Lower lobe of right lung (tissue), 2 donors: ENCODE results near the gene MASP1. TPM values are rescaled to one million over a fixed set of nuclear protein-coding genes. Genes with fewer than 3 reads are reported as not detected.

Source experiments
- ATAC-seq, 2 donors: fragments of 200-7000 bp; cut with Tn5 transposase; one replicate each; pipeline ENCODE4 v1.9.1; 2020 to 2022; ENCODE audit warnings: mild to moderate bottlenecking in 2 of 2, moderate library complexity in 2 of 2
- DNase-seq: peaks from one replicate; pipeline ENCODE4 v3.0.0-alpha.2; 2020
- H3K27ac ChIP-seq: fragments of 200-600 bp; one replicate; pipeline ENCODE4 v1.8.0; 2022
- H3K27me3 ChIP-seq: fragments of 200-600 bp; one replicate; pipeline ENCODE4 v1.8.0; 2022; ENCODE audit warnings: low read depth
- H3K36me3 ChIP-seq: fragments of 200-600 bp; one replicate; pipeline ENCODE4 v1.8.0; 2022; ENCODE audit warnings: mild to moderate bottlenecking
- H3K4me1 ChIP-seq: fragments of 200-600 bp; one replicate; pipeline ENCODE4 v1.8.0; 2022
- H3K4me3 ChIP-seq: fragments of 200-600 bp; one replicate; pipeline ENCODE4 v1.8.0; 2022; ENCODE audit warnings: mild to moderate bottlenecking
- H3K9me3 ChIP-seq: fragments of 200-600 bp; one replicate; pipeline ENCODE4 v1.8.0; 2022
- CTCF ChIP-seq: fragments of 200-600 bp; IDR thresholded peaks from one replicate; pipeline ENCODE4 v1.8.0; 2022; ENCODE audit warnings: antibody characterized with exemption, mild to moderate bottlenecking
- intact Hi-C: fragments of 100-400 bp; cut with DNase I; formaldehyde crosslinking; loops from one replicate; pipeline ENCODE4 v1.11.0; 2022
- long read RNA-seq: library from polyadenylated mRNA; unstranded; transcript quantifications from one replicate; pipeline ENCODE4 v2.0.0, GENCODE V29; 2021
- total RNA-seq: library from RNA; stranded (reverse); fragmentation: NEBNext Ultra II Directional; extraction: Animal tissue kit (Norgen Biotek cat#: 25700); gene quantifications from one replicate; pipeline ENCODE4 v1.2.1, GENCODE V29; 2021
- donor health status: DM: no; HTN: yes; CAD: no; lungs with severe emphysema.

Gene MASP1
- total RNA-seq: 4.3 TPM
- long read RNA-seq, full-length matches to known transcripts: 6 of 13 reads
- long read RNA-seq, partial matches to known transcripts: 5 of 13 reads
- long read RNA-seq, other reads (novel, unspliced or antisense): 2 of 13 reads

GRCh38 chr3:187291512-187292132 is at the start of gene MASP1:
Gene MASP1, minus strand, starts transcription at chr3:187291737. Its CDS starts 105 bp downstream, at chr3:187291632.
- no peaks in the 10 kb centered on the region for H3K9me3 ChIP-seq
- no peaks in the 10 kb centered on the region for H3K27me3 ChIP-seq
- intact Hi-C loops: no loop called here
- no peaks in the 10 kb centered on the region for H3K36me3 ChIP-seq
- peak within 1 kb of the TSS; percentile 57 for H3K27ac ChIP-seq
- ATAC-seq (peak in 1 of 2 donors; percentile 44), DNase-seq (no peak)
- TF ChIP-seq CTCF: no peak
- H3K4me3 ChIP-seq: peak within 1 kb of the TSS; percentile 32
- H3K4me1 ChIP-seq: peaks cover 37% of the 10 kb centered on the region

- H3K9me3 ChIP-seq: no peaks in the 10 kb centered on the region
- no peak overlapping the region for H3K4me3 ChIP-seq
- no peaks in the 10 kb centered on the region for H3K4me1 ChIP-seq
- no peak overlapping the region for H3K27ac ChIP-seq
- intact Hi-C loops: no loop called here
- DNase-seq (no peak), ATAC-seq (no peak)
- no peaks in the 10 kb centered on the region for H3K36me3 ChIP-seq
- no peaks in the 10 kb centered on the region for H3K27me3 ChIP-seq
- no peak for TF ChIP-seq CTCF
Observed at GRCh38 chr3:187340578-187340977, 49.0 kb upstream of the MASP1 start.

- Histone ChIP-seq H3K36me3 (no peaks in the 10 kb centered on the region), H3K27me3 (no peaks in the 10 kb centered on the region), H3K4me3 (no peak overlapping the region), H3K9me3 (no peaks in the 10 kb centered on the region), H3K27ac (no peak overlapping the region), H3K4me1 (no peaks in the 10 kb centered on the region)
- intact Hi-C loops: no loop called here
- no peak for TF ChIP-seq CTCF
- DNase-seq (no peak), ATAC-seq (no peak)
Observed at GRCh38 chr3:187336322-187336721, 44.8 kb upstream of the MASP1 start.

GRCh38 chr3:187334904-187335303 is 43.4 kb upstream of the MASP1 start:
- H3K27me3 ChIP-seq: no peaks in the 10 kb centered on the region
- no peak for ATAC-seq
- DNase-seq: no peak
- no peak overlapping the region for H3K4me3 ChIP-seq
- intact Hi-C loops: no loop called here
- H3K27ac ChIP-seq: no peak overlapping the region
- TF ChIP-seq CTCF: no peak
- no peaks in the 10 kb centered on the region for H3K4me1 ChIP-seq
- H3K9me3 ChIP-seq: no peaks in the 10 kb centered on the region
- no peaks in the 10 kb centered on the region for H3K36me3 ChIP-seq

- no peaks in the 10 kb centered on the region for H3K27me3 ChIP-seq
- ATAC-seq (no peak), DNase-seq (no peak)
- intact Hi-C loops: no loop called here
- H3K36me3 ChIP-seq: no peaks in the 10 kb centered on the region
- H3K9me3 ChIP-seq: no peaks in the 10 kb centered on the region
- H3K27ac ChIP-seq: no peak overlapping the region
- no peaks in the 10 kb centered on the region for H3K4me1 ChIP-seq
- no peak for TF ChIP-seq CTCF
- no peak overlapping the region for H3K4me3 ChIP-seq
Observed at GRCh38 chr3:187328691-187329090, 37.2 kb upstream of the MASP1 start.
